H1 (cell line): ENCODE measurements around the gene CCNL2. TPM values are rescaled to one million over a fixed set of nuclear protein-coding genes. Genes with fewer than 3 reads are reported as not detected.
A peak's percentile ranks its signal among the peaks of the same experiment; 100 is the strongest.

Experiments
- CTCF ChIA-PET: fragments of 300-600 bp; sonication (Branson Sonifier 250); formaldehyde crosslinking; loops from one replicate; lab custom pipeline; 2021; ENCODE audit not compliant: partially characterized antibody; lab: Charles Lee
- POLR2A ChIA-PET: fragments of 300-600 bp; sonication (Branson Sonifier 250); formaldehyde crosslinking; loops from one replicate; lab custom pipeline; 2021; ENCODE audit warnings: inconsistent platforms; ENCODE audit not compliant: partially characterized antibody; lab: Charles Lee
- DNase-seq, 2 experiments: peaks; one replicate each; pipeline versions ENCODE4 v3.0.0 to v3.0.0-alpha.2; 2010 to 2022; ENCODE audit warnings: low spot score in 2 of 2, low read depth in 1 of 2, mixed read lengths in 1 of 2
- FAIRE-seq: peaks from 2 replicates; lab custom pipeline; 2011; peaks lifted over from hg19 to GRCh38; lab: Jason Lieb, UNC
- H2AFZ ChIP-seq: 2 replicates; pipeline ENCODE4 v1.8.1; 2012; ENCODE audit warnings: low read length, inconsistent platforms
- H2AK5ac ChIP-seq: 2 replicates; pipeline ENCODE4 v1.6.1; 2013; ENCODE audit warnings: low read depth, low read length
- H2BK120ac ChIP-seq: replicated peaks from 2 replicates; pipeline ENCODE3; 2013; ENCODE audit warnings: low read depth, low read length, inconsistent platforms
- H2BK12ac ChIP-seq: 2 replicates; pipeline ENCODE4 v1.6.1; 2013; ENCODE audit warnings: low read depth, low read length
- H2BK15ac ChIP-seq: 2 replicates; pipeline ENCODE4 v1.6.1; 2013; ENCODE audit warnings: low read length
- H2BK20ac ChIP-seq: 2 replicates; pipeline ENCODE4 v1.6.1; 2013; ENCODE audit warnings: low read length
- H2BK5ac ChIP-seq: 2 replicates; pipeline ENCODE4 v1.6.1; 2013; ENCODE audit warnings: low read depth, low read length
- H3K14ac ChIP-seq: 2 replicates; pipeline ENCODE4 v1.6.1; 2013; ENCODE audit warnings: inconsistent platforms; ENCODE audit not compliant: insufficient read length
- H3K18ac ChIP-seq: 2 replicates; pipeline ENCODE4 v1.6.1; 2013; ENCODE audit warnings: low read length; ENCODE audit errors: extremely low read depth
- H3K23ac ChIP-seq: 2 replicates; pipeline ENCODE4 v1.6.1; 2013; ENCODE audit warnings: inconsistent platforms; ENCODE audit not compliant: insufficient read length
- H3K23me2 ChIP-seq: 2 replicates; pipeline ENCODE4 v1.6.1; 2013; ENCODE audit warnings: low read depth, low read length
- H3K27ac ChIP-seq: 2 replicates; pipeline ENCODE4 v1.6.1; 2011; ENCODE audit warnings: low read depth, low read length, inconsistent platforms
- H3K27me3 ChIP-seq, 4 experiments: replicated peaks in 1 of 4; 1 replicate in 1 of 4; 2 replicates in 3 of 4; pipeline versions ENCODE4 v1.6.1 to v1.8.1; 2011 to 2013; ENCODE audit warnings: low read length in 3 of 4, mild to moderate bottlenecking in 3 of 4, inconsistent platforms in 2 of 4, mixed read lengths in 2 of 4, moderate library complexity in 1 of 4; ENCODE audit not compliant: control insufficient read depth in 3 of 4, insufficient read depth in 3 of 4; ENCODE audit errors: extremely low read depth in 1 of 4
- H3K36me3 ChIP-seq, 4 experiments: 2 replicates each; pipeline versions ENCODE4 v1.6.1 to v1.8.1; 2011 to 2013; ENCODE audit warnings: mild to moderate bottlenecking in 4 of 4, low read length in 3 of 4, moderate library complexity in 2 of 4, control low read depth in 1 of 4, inconsistent platforms in 1 of 4; ENCODE audit not compliant: insufficient read depth in 4 of 4, control insufficient read depth in 2 of 4
- H3K4ac ChIP-seq: replicated peaks from 2 replicates; pipeline ENCODE3; 2013; ENCODE audit warnings: low read length, low read depth, mixed read lengths, inconsistent platforms; ENCODE audit not compliant: insufficient read length
- H3K4me1 ChIP-seq, 4 experiments: replicated peaks in 1 of 4; 1 replicate in 1 of 4; 2 replicates in 3 of 4; pipeline versions ENCODE4 v1.6.1 to v1.8.1; 2011 to 2013; ENCODE audit warnings: low read length in 3 of 4, inconsistent platforms in 2 of 4, mixed read lengths in 1 of 4; ENCODE audit not compliant: insufficient read depth in 4 of 4, control insufficient read depth in 3 of 4
- H3K4me2 ChIP-seq, 2 experiments: 2 replicates each; pipeline versions ENCODE4 v1.6.1 to v1.8.1; 2011 to 2013; ENCODE audit warnings: low read depth in 2 of 2, low read length in 2 of 2, control low read depth in 1 of 2, inconsistent platforms in 1 of 2, mild to moderate bottlenecking in 1 of 2; ENCODE audit not compliant: insufficient read depth in 1 of 2
- H3K4me3 ChIP-seq, 4 experiments: fragments of 200-600, 300-600 bp in 1 of 4; sonication (generic), shearing (Covaris generic), sonication (Bioruptor Twin) in 1 of 4; 2 replicates each; pipeline versions ENCODE4 v1.5.1 to v1.8.1; 2011 to 2016; ENCODE audit warnings: low read length in 4 of 4, low read depth in 3 of 4, control low read depth in 2 of 4, inconsistent platforms in 2 of 4, mild to moderate bottlenecking in 2 of 4, mixed read lengths in 1 of 4, moderate library complexity in 1 of 4; ENCODE audit not compliant: insufficient read depth in 2 of 4; ENCODE audit errors: extremely low read depth in 1 of 4
- H3K56ac ChIP-seq: replicated peaks from 2 replicates; pipeline ENCODE3; 2013; ENCODE audit warnings: low read depth, mild to moderate bottlenecking, mixed read lengths, low read length, inconsistent platforms; ENCODE audit not compliant: insufficient read length
- H3K79me1 ChIP-seq: 2 replicates; pipeline ENCODE4 v1.6.1; 2013; ENCODE audit warnings: low read depth, low read length, control low read depth
- H3K79me2 ChIP-seq, 2 experiments: 2 replicates each; pipeline versions ENCODE4 v1.6.1 to v1.8.1; 2012 to 2013; ENCODE audit warnings: low read length in 2 of 2, mild to moderate bottlenecking in 2 of 2, inconsistent platforms in 1 of 2; ENCODE audit not compliant: insufficient read depth in 2 of 2, control insufficient read depth in 1 of 2
- H3K9ac ChIP-seq, 4 experiments: replicated peaks in 1 of 4; 1 replicate in 1 of 4; 2 replicates in 3 of 4; pipeline versions ENCODE4 v1.6.1 to v1.8.1; 2011 to 2013; ENCODE audit warnings: low read depth in 3 of 4, low read length in 3 of 4, control low read depth in 2 of 4, mild to moderate bottlenecking in 2 of 4, moderate library complexity in 2 of 4, inconsistent platforms in 1 of 4; ENCODE audit errors: extremely low read depth in 1 of 4
- H3K9me3 ChIP-seq, 2 experiments: 2 replicates each; pipeline versions ENCODE4 v1.6.1 to v1.8.1; 2012 to 2013; ENCODE audit warnings: mild to moderate bottlenecking in 2 of 2, moderate library complexity in 2 of 2, control low read depth in 1 of 2, inconsistent platforms in 1 of 2, low read depth in 1 of 2, low read length in 1 of 2, mixed read lengths in 1 of 2; ENCODE audit not compliant: insufficient read depth in 2 of 2
- H4K20me1 ChIP-seq, 2 experiments: replicated peaks in 1 of 2; 2 replicates each; pipeline versions ENCODE3 to v1.8.1; 2011 to 2013; ENCODE audit warnings: inconsistent platforms in 2 of 2, low read length in 2 of 2, mild to moderate bottlenecking in 1 of 2; ENCODE audit not compliant: insufficient read depth in 2 of 2, control insufficient read depth in 1 of 2
- H4K5ac ChIP-seq: 2 replicates; pipeline ENCODE4 v1.6.1; 2013; ENCODE audit warnings: low read length, low read depth, mixed read lengths, inconsistent platforms; ENCODE audit not compliant: insufficient read length
- H4K8ac ChIP-seq: 2 replicates; pipeline ENCODE4 v1.8.0; 2013; ENCODE audit warnings: mild to moderate bottlenecking, moderate library complexity, low read length, inconsistent platforms; ENCODE audit not compliant: insufficient read depth; ENCODE audit errors: extremely low read depth
- H4K91ac ChIP-seq: replicated peaks from 2 replicates; pipeline ENCODE3; 2013; ENCODE audit warnings: low read length, mixed read lengths, inconsistent platforms; ENCODE audit not compliant: insufficient read length
- BACH1 ChIP-seq: IDR thresholded peaks from 2 replicates; pipeline ENCODE4 v1.6.1; 2012; ENCODE audit warnings: low read length, improper control_type of control experiment
- BRCA1 ChIP-seq: IDR thresholded peaks from 2 replicates; pipeline ENCODE4 v1.6.1; 2012; ENCODE audit warnings: low read depth, low read length, improper control_type of control experiment
- CBX5 ChIP-seq: fragments of 300-800, 300-1000 bp; sonication (generic); IDR thresholded peaks from 2 replicates; pipeline ENCODE4 v1.7.1; 2016; ENCODE audit warnings: antibody characterized with exemption, low read length, low read depth
- CEBPB ChIP-seq: IDR thresholded peaks from 2 replicates; pipeline ENCODE4 v1.6.1; 2012; ENCODE audit warnings: low read depth, low read length
- EZH2 ChIP-seq: fragments of 200-600 bp; sonication (generic); IDR thresholded peaks from 2 replicates; pipeline ENCODE4 v1.7.1; 2012; ENCODE audit warnings: low read depth, mild to moderate bottlenecking, moderate library complexity, low read length, inconsistent platforms; ENCODE audit not compliant: severe bottlenecking
- POLR2A ChIP-seq, 2 experiments: IDR thresholded peaks; 1 replicate in 1 of 2; 2 replicates in 1 of 2; pipeline ENCODE4 v1.6.1; 2011; ENCODE audit warnings: low read depth in 2 of 2, low read length in 2 of 2, mild to moderate bottlenecking in 2 of 2; ENCODE audit errors: control extremely low read depth in 1 of 2
- WGBS, 2 experiments: shearing (Covaris generic) in 1 of 2; methylation state at CpG; one replicate each; pipeline versions ENCODE4 v1.1.6 to v1.1.7; 2013 to 2015; ENCODE audit warnings: low lambda C conversion rate in 2 of 2, mixed read lengths in 2 of 2, inconsistent platforms in 1 of 2, low coverage in 1 of 2, missing lambda C conversion rate in 1 of 2; ENCODE audit not compliant: insufficient replicate concordance in 2 of 2, insufficient coverage in 1 of 2, insufficient read length in 1 of 2; ENCODE audit errors: extremely low coverage in 1 of 2, missing lambda C conversion rate in 1 of 2; 5-methylcytosine and 5-hydroxymethylcytosine counted together
- polyA plus RNA-seq, 7 experiments: library from polyadenylated mRNA; depleted of rRNA in 3 of 7; stranded (reverse) in 5 of 7; unstranded in 2 of 7; fragments of >200 nt in 5 of 7; fragments of 200-250 nt in 2 of 7; gene quantifications; 1 replicate in 5 of 7; 2 replicates in 1 of 7; 4 replicates in 1 of 7; pipeline versions ENCODE4 v1.2.1 to v1.2.3, GENCODE V29; 2011 to 2013; ENCODE audit warnings: missing spikeins in 2 of 7, mixed read lengths in 2 of 7
- total RNA-seq: library from RNA; stranded (reverse); fragmentation: NEBNext Ultra II Directional; extraction: Animal tissue kit (Norgen Biotek cat#: 25700); gene quantifications from 2 replicates; pipeline ENCODE4 v1.2.1, GENCODE V29; 2021

Gene CCNL2
- total and polyA plus RNA-seq, 2 of the 8 experiments (the other 6 are each of a cell fraction or from before 2014, with no cell fraction given): 79.8 to 120 TPM

DNA sequence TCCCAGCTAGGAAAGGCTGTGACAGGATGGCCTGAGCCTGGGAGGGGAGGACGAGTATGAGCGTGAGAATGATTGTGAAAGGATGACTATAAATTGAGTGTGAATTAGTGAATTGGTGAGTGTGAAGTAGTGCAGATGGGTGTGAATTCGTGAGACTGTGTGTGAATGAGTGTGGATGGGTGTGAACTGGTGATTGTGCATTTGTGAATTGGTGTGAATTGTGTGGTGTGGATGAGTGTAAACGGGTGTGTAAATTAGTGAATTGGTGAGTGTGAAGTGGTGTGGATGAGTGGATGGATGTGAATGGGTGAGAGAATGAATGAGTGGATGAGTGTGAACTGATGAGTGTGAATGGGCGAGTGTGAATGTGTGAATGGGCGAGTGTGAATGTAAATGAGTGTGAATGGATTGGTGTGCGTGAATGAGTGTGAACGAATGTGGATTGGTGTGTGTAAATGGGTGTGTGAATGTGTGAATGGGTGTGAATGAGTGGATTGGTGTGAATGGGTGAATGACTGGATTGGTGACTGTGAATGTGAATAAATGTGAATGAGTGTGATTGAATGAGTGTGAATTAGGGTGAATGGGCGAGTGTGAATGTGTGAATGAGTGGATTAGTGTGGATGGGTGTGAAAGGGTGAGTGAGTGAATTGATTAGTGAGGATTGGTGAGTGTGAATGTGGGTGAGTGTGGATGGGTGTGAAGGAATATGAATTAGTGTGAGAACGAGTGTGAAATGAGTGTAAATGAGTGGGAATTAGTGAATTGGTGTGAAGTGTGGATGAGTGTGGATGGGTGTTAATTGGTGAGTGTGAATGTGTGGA lies 33.0 kb downstream of the CCNL2 start:
- H3K4me3 ChIP-seq: no peak overlapping the region
- 0 out of 2 replicates have a peak overlapping the region, but pooled peaks have one; percentile 61 for H2BK15ac ChIP-seq
- H3K4ac ChIP-seq: no peak overlapping the region
- WGBS, 2 experiments: 75 to 100% methylated on average over 10 of the region's 10 CpGs
- DNase-seq (no peak), FAIRE-seq (no peak)
- peak overlapping the region; percentile 29 for H4K91ac ChIP-seq
- H3K56ac ChIP-seq: peak overlapping the region; percentile 94
- no peaks in the 10 kb centered on the region; a peak in 1 of 8 replicates for H3K36me3 ChIP-seq
- peaks cover 0 to 9% of the 10 kb centered on the region in 2 experiments for H4K20me1 ChIP-seq
- H3K14ac ChIP-seq: no peak overlapping the region
- no peak overlapping the region for H3K23ac ChIP-seq
- H3K4me2 ChIP-seq: no peak overlapping the region
- peaks cover 17% of the 10 kb centered on the region; the same call in 1 of the 2 replicates for H3K23me2 ChIP-seq
- H4K8ac ChIP-seq: no peak overlapping the region
- H3K79me2 ChIP-seq: no peaks in the 10 kb centered on the region
- H3K9me3 ChIP-seq: peaks cover 12 to 18% of the 10 kb centered on the region in 2 experiments; a peak in 3 of 4 replicates
- TF ChIP-seq CBX5 (no peak), EZH2 (no peak), CEBPB (no peak), BACH1 (peak; percentile 15; the same call in 1 of the 2 replicates), BRCA1 (no peak), POLR2A (IDR thresholded peaks at IDR 0.05; ENCODE audit: control extremely low read depth in 1 of 2, low read depth in 2 of 2, low read length in 2 of 2) (no peak)
- H2BK5ac ChIP-seq: peak overlapping the region; percentile 49; the same call in 1 of the 2 replicates
- H3K18ac ChIP-seq: no peak overlapping the region
- peak overlapping the region; percentile 40; the same call in 1 of the 2 replicates for H2AK5ac ChIP-seq
- H3K4me1 ChIP-seq: peaks cover 0 to 4% (median 2%) of the 10 kb centered on the region in 4 experiments; a peak in 4 of 7 replicates
- no peaks in the 10 kb centered on the region for H3K79me1 ChIP-seq
- H2BK20ac ChIP-seq: no peak overlapping the region
- H4K5ac ChIP-seq: no peak overlapping the region
- H3K9ac ChIP-seq: no peak overlapping the region; a peak in 1 of 7 replicates
- H3K27me3 ChIP-seq: no peaks in the 10 kb centered on the region; a peak in 1 of 7 replicates
- ChIA-PET POLR2A (interaction anchor here (1.0 to 2.2 kb wide), 3 partner anchors 12 to 63 kb away, joined by 3 to 4 read pairs (median 4); no protein-coding TSS in a partner anchor), CTCF (interaction anchor here (0.6 to 0.7 kb wide), 2 partner anchors 75 to 138 kb away, joined by 3 read pairs; no protein-coding TSS in a partner anchor)
- no peak overlapping the region for H2BK120ac ChIP-seq
- no peak overlapping the region for H2AFZ ChIP-seq
- H3K27ac ChIP-seq: no peak overlapping the region
- H2BK12ac ChIP-seq: 0 out of 2 replicates have a peak overlapping the region, but pooled peaks have one; percentile 27
